Fibroblast of lung (primary cell): Measurements from ENCODE around the gene SLC23A3.

ENCODE experiments used
- CTCF ChIP-seq, 2 donors: IDR thresholded peaks in 1 of 2; conservative IDR thresholded peaks in 1 of 2; 1 replicate in 1 of 2; 2 replicates in 1 of 2; pipeline ENCODE4 v1.5.1; 2011 to 2012; ENCODE audit warnings: low read length in 2 of 2, control low read depth in 1 of 2, inconsistent platforms in 1 of 2, low read depth in 1 of 2, mild to moderate bottlenecking in 1 of 2
- EZH2 ChIP-seq: IDR thresholded peaks from 2 replicates; pipeline ENCODE4 v1.5.1; 2012; ENCODE audit warnings: low read length, control low read depth, mild to moderate bottlenecking; ENCODE audit errors: missing control alignments

- TF ChIP-seq CTCF (conservative IDR thresholded peaks at IDR 0.05 in 1 of 2, IDR thresholded peaks at IDR 0.05 in 1 of 2; ENCODE audit: low read depth in 1 of 2, low read length in 2 of 2) (no peak), EZH2 (no peak)
Observed at GRCh38 chr2:219181531-219181930, 11.7 kb upstream of the SLC23A3 start.
